Endothelial cell (in vitro differentiated cells): ENCODE data around the gene NRXN3. TPM values are rescaled to one million over a fixed set of nuclear protein-coding genes. Genes with fewer than 3 reads are reported as not detected.

Experiments
- DNase-seq: peaks from one replicate; pipeline ENCODE4 v3.0.0; 2021; ENCODE audit warnings: low spot score
- H3K27ac Mint-ChIP-seq: one replicate; pipeline ENCODE4 v1.8.0; 2021; ENCODE audit warnings: mixed read lengths, inconsistent platforms; ENCODE audit not compliant: unreplicated experiment
- H3K27me3 Mint-ChIP-seq: one replicate; pipeline ENCODE4 v1.8.0; 2021; ENCODE audit warnings: mild to moderate bottlenecking, moderate library complexity, mixed read lengths, inconsistent platforms; ENCODE audit not compliant: unreplicated experiment
- H3K36me3 Mint-ChIP-seq: one replicate; pipeline ENCODE4 v1.8.0; 2021; ENCODE audit warnings: mild to moderate bottlenecking, low read depth, mixed read lengths, inconsistent platforms; ENCODE audit not compliant: unreplicated experiment
- H3K4me1 Mint-ChIP-seq: one replicate; pipeline ENCODE4 v1.8.0; 2021; ENCODE audit warnings: mild to moderate bottlenecking, mixed read lengths, inconsistent platforms; ENCODE audit not compliant: unreplicated experiment
- H3K4me3 Mint-ChIP-seq: one replicate; pipeline ENCODE4 v1.8.0; 2021; ENCODE audit warnings: mild to moderate bottlenecking, mixed read lengths, inconsistent platforms; ENCODE audit not compliant: unreplicated experiment
- H3K9me3 Mint-ChIP-seq: one replicate; pipeline ENCODE4 v1.8.0; 2021; ENCODE audit warnings: mixed read lengths, inconsistent platforms; ENCODE audit not compliant: unreplicated experiment
- CTCF ChIP-seq: fragments of 200-600 bp; sonication (generic); IDR thresholded peaks from one replicate; pipeline ENCODE4 v1.5.0; 2021; ENCODE audit warnings: antibody characterized with exemption; ENCODE audit not compliant: unreplicated experiment
- total RNA-seq: library from RNA; stranded (reverse); fragmentation: NEBNext Ultra II Directional; extraction: Animal tissue kit (Norgen Biotek cat#: 25700); gene quantifications from one replicate; pipeline ENCODE4 v1.2.1, GENCODE V29; 2021; ENCODE audit not compliant: unreplicated experiment

The NRXN3 gene
- total RNA-seq, 1 donor from 2014 or later = 2.3 TPM

DNA sequence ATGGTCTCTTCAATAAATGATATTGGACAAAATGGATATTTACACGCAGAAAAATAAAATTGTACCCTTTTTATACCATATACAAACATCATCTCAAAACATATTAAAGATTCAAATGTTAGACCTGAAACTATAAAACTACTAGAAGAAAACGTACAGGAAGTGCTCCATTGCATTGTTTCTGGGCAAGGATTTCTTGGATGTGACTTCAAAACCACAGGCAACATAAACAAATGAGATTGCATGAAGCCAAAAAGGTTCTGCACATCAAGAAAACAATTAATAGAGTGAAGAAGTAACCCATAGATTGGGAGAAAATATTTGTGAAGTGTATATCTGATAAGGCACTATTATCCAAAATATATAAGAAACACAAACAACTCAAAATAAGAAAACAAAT lies 812.4 kb downstream of the NRXN3 start:
- TF ChIP-seq CTCF = no peak
- DNase-seq = no peak
- H3K36me3 Mint-ChIP-seq = no peaks in the 10 kb centered on the region
- H3K27me3 Mint-ChIP-seq = no peaks in the 10 kb centered on the region
- no peaks in the 10 kb centered on the region for H3K4me1 Mint-ChIP-seq
- H3K9me3 Mint-ChIP-seq = no peaks in the 10 kb centered on the region
- H3K4me3 Mint-ChIP-seq = no peak overlapping the region
- no peak overlapping the region for H3K27ac Mint-ChIP-seq

- no peak overlapping the region for H3K27ac Mint-ChIP-seq
Measured at GRCh38 chr14:78983126-78983525, 813.0 kb downstream of the NRXN3 start.

GRCh38 chr14:78985668-78986381 lies 815.7 kb downstream of the NRXN3 start:
- no peak for TF ChIP-seq CTCF
- Mint-ChIP-seq H3K4me3 (no peak overlapping the region), H3K27ac (no peak overlapping the region), H3K27me3 (no peaks in the 10 kb centered on the region), H3K9me3 (no peaks in the 10 kb centered on the region), H3K4me1 (no peaks in the 10 kb centered on the region), H3K36me3 (no peaks in the 10 kb centered on the region)
- DNase-seq = no peak

More at GRCh38 chr14:78983126-78983525, 813.0 kb downstream of the NRXN3 start:
- H3K4me3 Mint-ChIP-seq = no peak overlapping the region
- no peaks in the 10 kb centered on the region for H3K36me3 Mint-ChIP-seq
- H3K27me3 Mint-ChIP-seq = no peaks in the 10 kb centered on the region
- no peaks in the 10 kb centered on the region for H3K9me3 Mint-ChIP-seq
- DNase-seq = no peak
- no peaks in the 10 kb centered on the region for H3K4me1 Mint-ChIP-seq
- TF ChIP-seq CTCF = no peak

GRCh38 chr14:78986989-78987388 lies 816.8 kb downstream of the NRXN3 start:
- H3K9me3 Mint-ChIP-seq = no peaks in the 10 kb centered on the region
- TF ChIP-seq CTCF = no peak
- H3K4me1 Mint-ChIP-seq = no peaks in the 10 kb centered on the region
- no peaks in the 10 kb centered on the region for H3K27me3 Mint-ChIP-seq
- no peaks in the 10 kb centered on the region for H3K36me3 Mint-ChIP-seq
- H3K27ac Mint-ChIP-seq = no peak overlapping the region
- no peak overlapping the region for H3K4me3 Mint-ChIP-seq
- DNase-seq = no peak

DNA sequence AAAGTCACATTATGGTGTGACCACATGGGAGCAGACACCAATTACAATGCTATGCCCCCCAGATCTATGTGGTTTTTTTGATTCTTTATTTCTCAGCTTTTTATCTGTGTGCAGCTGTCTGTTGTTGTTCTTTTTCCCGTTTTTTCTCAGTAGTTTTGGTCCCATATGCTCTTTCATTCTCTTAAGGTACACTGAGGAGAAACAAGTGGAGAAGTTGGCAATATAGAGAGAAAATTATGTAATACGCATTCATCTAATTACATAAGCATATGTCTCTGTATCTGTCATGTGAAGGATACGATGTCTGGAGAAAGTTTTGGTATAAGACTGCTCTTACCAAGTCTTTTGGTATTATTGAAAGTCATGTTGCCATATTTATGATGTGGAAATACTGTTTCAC lies 819.0 kb downstream of the NRXN3 start:
- no peak overlapping the region for H3K27ac Mint-ChIP-seq
- no peaks in the 10 kb centered on the region for H3K9me3 Mint-ChIP-seq
- no peak overlapping the region for H3K4me3 Mint-ChIP-seq
- no peaks in the 10 kb centered on the region for H3K36me3 Mint-ChIP-seq
- no peaks in the 10 kb centered on the region for H3K4me1 Mint-ChIP-seq
- DNase-seq = no peak
- no peaks in the 10 kb centered on the region for H3K27me3 Mint-ChIP-seq
- TF ChIP-seq CTCF = no peak
